HepG2 (cell line): Measurements from ENCODE around the gene SMAP2.

Source experiments
- CBX5 ChIP-seq: sonication (generic); formaldehyde crosslinking; IDR thresholded peaks from 2 replicates; pipeline ENCODE4 v1.4.0; 2020; ENCODE audit warnings: missing genetic modification reagents, borderline replicate concordance
- HNF4G ChIP-seq, 2 experiments: sonication (generic) in 1 of 2; formaldehyde crosslinking in 1 of 2; IDR thresholded peaks; 2 replicates each; pipeline versions ENCODE4 v1.4.0 to v1.6.1; 2011 to 2020; ENCODE audit warnings: borderline replicate concordance in 2 of 2, low read depth in 2 of 2, mild to moderate bottlenecking in 2 of 2, low read length in 1 of 2, missing genetic modification reagents in 1 of 2, moderate library complexity in 1 of 2
- MIER2 ChIP-seq: IDR thresholded peaks from 2 replicates; pipeline ENCODE4 v1.6.1; 2016; ENCODE audit warnings: missing biosample characterization, missing genetic modification reagents
- POLR2A ChIP-seq, 2 experiments: IDR thresholded peaks; 2 replicates each; pipeline ENCODE4 v1.6.1; 2011; ENCODE audit warnings: low read depth in 2 of 2, low read length in 2 of 2, mild to moderate bottlenecking in 1 of 2, moderate library complexity in 1 of 2; ENCODE audit not compliant: insufficient read depth in 1 of 2
- TRIM24 ChIP-seq: sonication (generic); formaldehyde crosslinking; IDR thresholded peaks from 2 replicates; pipeline ENCODE4 v1.8.0; 2022; ENCODE audit warnings: mild to moderate bottlenecking, missing genetic modification reagents
- TF ChIP-seq, protein P1 (sequence below), 2 experiments: sonication (generic) in 1 of 2; formaldehyde crosslinking in 1 of 2; IDR thresholded peaks; 2 replicates each; pipeline versions ENCODE4 v1.5.1 to v1.6.1; 2011 to 2020; ENCODE audit warnings: borderline replicate concordance in 1 of 2, low read depth in 1 of 2, low read length in 1 of 2, mild to moderate bottlenecking in 1 of 2, missing genetic modification reagents in 1 of 2, moderate library complexity in 1 of 2
- TF ChIP-seq, protein P2 (sequence below): sonication (generic); formaldehyde crosslinking; IDR thresholded peaks from 2 replicates; pipeline ENCODE4 v1.5.0; 2020; ENCODE audit warnings: mild to moderate bottlenecking, missing genetic modification reagents, moderate library complexity

DNA sequence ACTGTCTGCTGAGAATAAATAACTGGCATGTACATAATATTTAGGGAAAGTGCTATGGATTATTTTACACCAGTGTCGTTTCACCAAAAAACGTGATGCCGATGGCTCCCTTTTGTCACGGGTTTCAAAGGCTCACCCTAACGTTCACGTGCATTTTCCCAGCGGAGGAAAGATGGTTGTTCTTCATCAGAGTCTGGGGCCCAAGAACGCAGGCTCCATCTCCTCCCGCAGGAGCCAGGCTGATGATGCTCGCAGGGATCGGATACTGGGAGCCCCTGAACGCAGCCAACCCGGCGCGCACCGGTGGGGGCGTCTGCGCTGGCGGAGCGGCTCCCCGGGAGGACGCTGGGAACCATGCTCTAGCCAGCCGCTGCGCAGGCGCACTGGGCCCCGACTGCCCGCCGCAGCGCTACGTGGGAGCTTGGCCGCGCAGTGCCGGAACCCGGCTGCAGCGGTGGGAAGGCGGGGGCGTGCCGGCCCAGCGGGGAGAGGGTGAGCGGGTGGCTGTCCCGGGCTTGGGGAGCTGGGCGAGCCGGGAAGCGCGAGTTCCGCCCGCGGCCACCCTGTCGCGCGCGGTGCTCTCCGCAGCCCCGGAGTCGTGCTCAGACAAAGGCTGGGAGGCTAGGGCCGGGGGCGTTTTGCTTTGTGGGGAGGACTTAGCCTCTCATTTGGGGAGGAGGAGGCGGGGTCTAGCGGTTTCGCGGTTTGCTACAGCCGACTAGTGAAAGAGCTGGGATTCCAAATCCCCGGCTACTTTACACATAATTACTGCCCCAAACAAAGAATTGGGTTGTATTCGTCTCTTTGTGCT is 76.4 kb downstream of the SMAP2 start, which contains the start of gene ZFP69B:
- no peak for TF ChIP-seq CBX5 (CRISPR knock-in tag)
- no peak for TF ChIP-seq HNF4G (IDR thresholded peaks at IDR 0.05; ENCODE audit: borderline replicate concordance, low read depth, low read length)
- TF ChIP-seq HNF4G (CRISPR knock-in tag; IDR thresholded peaks at IDR 0.05; ENCODE audit: borderline replicate concordance, low read depth): no peak
- TF ChIP-seq, protein P1, sequence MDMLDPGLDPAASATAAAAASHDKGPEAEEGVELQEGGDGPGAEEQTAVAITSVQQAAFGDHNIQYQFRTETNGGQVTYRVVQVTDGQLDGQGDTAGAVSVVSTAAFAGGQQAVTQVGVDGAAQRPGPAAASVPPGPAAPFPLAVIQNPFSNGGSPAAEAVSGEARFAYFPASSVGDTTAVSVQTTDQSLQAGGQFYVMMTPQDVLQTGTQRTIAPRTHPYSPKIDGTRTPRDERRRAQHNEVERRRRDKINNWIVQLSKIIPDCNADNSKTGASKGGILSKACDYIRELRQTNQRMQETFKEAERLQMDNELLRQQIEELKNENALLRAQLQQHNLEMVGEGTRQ (IDR thresholded peaks at IDR 0.05; ENCODE audit: low read depth, low read length): no peak
- TF ChIP-seq, protein P1 (CRISPR knock-in tag; IDR thresholded peaks at IDR 0.05; ENCODE audit: borderline replicate concordance): no peak
- TF ChIP-seq, protein P2, sequence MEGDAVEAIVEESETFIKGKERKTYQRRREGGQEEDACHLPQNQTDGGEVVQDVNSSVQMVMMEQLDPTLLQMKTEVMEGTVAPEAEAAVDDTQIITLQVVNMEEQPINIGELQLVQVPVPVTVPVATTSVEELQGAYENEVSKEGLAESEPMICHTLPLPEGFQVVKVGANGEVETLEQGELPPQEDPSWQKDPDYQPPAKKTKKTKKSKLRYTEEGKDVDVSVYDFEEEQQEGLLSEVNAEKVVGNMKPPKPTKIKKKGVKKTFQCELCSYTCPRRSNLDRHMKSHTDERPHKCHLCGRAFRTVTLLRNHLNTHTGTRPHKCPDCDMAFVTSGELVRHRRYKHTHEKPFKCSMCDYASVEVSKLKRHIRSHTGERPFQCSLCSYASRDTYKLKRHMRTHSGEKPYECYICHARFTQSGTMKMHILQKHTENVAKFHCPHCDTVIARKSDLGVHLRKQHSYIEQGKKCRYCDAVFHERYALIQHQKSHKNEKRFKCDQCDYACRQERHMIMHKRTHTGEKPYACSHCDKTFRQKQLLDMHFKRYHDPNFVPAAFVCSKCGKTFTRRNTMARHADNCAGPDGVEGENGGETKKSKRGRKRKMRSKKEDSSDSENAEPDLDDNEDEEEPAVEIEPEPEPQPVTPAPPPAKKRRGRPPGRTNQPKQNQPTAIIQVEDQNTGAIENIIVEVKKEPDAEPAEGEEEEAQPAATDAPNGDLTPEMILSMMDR: peak; percentile 46
- TF ChIP-seq TRIM24: no peak
- TF ChIP-seq POLR2A (IDR thresholded peaks at IDR 0.05; ENCODE audit: insufficient read depth in 1 of 2, low read depth in 2 of 2, low read length in 2 of 2): peak; percentile 61 to 83; a peak in 3 of 4 replicates
- TF ChIP-seq MIER2 (CRISPR knock-in tag): no peak
